GM12872 (cell line): ENCODE measurements around the gene PSMA5.

ENCODE experiments used
- TF ChIP-seq, protein P1 (sequence below): IDR thresholded peaks from 3 replicates; pipeline ENCODE4 v1.5.1; 2011; ENCODE audit warnings: low read depth, mild to moderate bottlenecking, low read length, moderate library complexity; ENCODE audit not compliant: insufficient read depth

The PSMA5 gene

GRCh38 chr1:109467301-109467777 lies 41.1 kb upstream of the PSMA5 start:
- TF ChIP-seq, protein P1, sequence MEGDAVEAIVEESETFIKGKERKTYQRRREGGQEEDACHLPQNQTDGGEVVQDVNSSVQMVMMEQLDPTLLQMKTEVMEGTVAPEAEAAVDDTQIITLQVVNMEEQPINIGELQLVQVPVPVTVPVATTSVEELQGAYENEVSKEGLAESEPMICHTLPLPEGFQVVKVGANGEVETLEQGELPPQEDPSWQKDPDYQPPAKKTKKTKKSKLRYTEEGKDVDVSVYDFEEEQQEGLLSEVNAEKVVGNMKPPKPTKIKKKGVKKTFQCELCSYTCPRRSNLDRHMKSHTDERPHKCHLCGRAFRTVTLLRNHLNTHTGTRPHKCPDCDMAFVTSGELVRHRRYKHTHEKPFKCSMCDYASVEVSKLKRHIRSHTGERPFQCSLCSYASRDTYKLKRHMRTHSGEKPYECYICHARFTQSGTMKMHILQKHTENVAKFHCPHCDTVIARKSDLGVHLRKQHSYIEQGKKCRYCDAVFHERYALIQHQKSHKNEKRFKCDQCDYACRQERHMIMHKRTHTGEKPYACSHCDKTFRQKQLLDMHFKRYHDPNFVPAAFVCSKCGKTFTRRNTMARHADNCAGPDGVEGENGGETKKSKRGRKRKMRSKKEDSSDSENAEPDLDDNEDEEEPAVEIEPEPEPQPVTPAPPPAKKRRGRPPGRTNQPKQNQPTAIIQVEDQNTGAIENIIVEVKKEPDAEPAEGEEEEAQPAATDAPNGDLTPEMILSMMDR, result no peak

DNA sequence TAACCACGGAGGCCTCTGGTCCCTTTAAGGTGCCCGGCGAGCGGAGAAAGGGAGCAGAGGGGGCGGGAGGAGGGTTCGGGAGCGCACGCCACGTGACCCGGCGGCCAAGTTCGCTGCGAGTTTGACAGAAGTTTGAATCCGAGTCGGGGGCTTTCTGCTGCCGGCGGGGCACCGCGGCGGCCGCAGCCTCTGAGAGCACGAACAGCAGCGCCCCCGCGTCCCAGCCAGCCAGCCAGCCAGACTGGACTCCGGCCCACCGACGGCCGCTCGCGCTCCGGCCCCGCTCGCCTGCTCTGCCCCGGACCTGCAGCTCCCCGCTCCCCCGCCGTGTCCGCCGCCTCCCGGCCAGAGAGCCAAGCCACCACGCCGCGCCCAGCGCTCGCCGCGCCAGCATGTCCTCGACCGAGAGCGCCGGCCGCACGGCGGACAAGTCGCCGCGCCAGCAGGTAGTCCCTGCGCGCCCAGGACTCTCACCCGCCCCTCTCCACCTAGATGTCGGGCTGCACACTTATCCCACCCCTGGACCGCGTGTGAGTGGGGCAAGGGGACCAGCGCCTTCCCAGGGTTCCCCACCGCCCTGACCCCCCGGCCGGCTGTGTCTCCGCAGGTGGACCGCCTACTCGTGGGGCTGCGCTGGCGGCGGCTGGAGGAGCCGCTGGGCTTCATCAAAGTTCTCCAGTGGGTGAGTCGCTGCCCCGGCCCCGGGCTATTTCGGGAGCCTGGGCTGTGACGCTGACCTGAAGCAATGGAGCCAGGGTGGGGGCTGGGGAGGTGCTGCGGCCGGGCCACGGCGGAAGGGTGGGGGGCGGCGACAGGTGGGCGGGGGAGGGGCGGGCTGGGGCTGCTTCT lies 40.4 kb upstream of the PSMA5 start, which contains the start of gene SYPL2:
Gene SYPL2 (plus strand): TSS at position 95 of the 849 bp plus-strand sequence. CDS start 298 bp downstream, at position 393.
- TF ChIP-seq, protein P1, result no peak

- TF ChIP-seq, protein P1, result no peak
These were observed 39.8 kb upstream of the PSMA5 start for GRCh38 chr1:109466125-109466451.

DNA sequence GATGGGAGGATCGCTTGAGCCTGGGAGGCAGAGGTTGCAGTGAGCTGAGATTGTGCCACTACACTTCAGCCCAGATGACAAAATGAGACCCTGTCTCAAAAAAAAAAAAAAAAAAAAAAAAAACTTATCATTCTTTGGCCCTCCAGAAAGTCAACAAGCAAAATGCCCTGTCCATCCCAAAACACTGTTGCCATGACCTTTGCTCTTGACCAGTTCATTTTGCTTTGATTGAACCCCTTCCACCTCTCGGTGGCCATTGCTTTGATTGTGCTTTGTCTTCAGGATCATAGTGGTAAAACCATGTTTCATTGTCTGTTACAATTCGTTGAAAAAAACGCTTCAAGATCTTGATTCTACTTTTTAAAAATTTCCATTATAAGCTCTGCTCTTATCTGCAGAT lies 31.6 kb upstream of the PSMA5 start:
- TF ChIP-seq, protein P1, result no peak

DNA sequence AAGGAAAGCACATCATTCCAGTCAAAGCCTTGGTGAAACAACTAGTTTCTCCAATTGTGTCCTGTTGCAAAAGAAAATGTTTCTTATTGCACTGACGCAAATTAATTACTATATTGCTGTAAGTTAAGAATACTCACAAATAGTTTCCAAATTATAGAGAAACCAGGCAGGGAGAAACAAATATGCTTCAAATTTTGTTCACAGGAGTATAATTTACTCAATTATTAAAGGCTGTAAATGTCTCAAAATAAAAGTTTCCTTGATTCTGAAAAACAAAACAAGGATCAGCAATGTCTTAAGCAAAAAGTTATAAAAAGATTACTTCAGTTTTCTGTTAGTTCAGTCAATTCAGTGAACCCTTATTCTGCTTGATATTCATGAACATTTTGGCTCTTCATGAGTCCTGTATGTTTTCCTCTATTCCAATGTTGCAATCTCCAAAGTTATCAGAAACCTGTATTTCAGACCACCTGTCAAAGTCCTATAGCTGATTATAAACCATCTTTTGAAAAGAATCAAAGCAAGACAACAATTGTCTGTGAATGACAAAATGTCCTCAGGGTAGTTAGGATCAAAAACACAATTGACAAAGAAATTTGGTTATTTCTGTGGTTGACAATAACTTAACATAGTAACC lies 28.4 kb upstream of the PSMA5 start:
- TF ChIP-seq, protein P1, result no peak

GRCh38 chr1:109447524-109447923 lies 21.3 kb upstream of the PSMA5 start:
- TF ChIP-seq, protein P1, result no peak

GRCh38 chr1:109444346-109444745 lies 18.1 kb upstream of the PSMA5 start:
- TF ChIP-seq, protein P1, result no peak
